Activated CD4-positive, CD25-positive, alpha-beta regulatory T cell (primary cell): ENCODE results near the gene NUDT17.
"Not testable (repeated sequence)": the region's sequence is repeated elsewhere in the genome, so short reads cannot be mapped to it uniquely, and the experiment has no call there.

Experiments used
- DNase-seq, 4 experiments: peaks; one replicate each; lab custom pipeline; 2025; lab: John Stamatoyannopoulos, UW

NUDT17 gene

GRCh38 chr1:145845514-145846161 lies at the start of gene NUDT17:
Gene NUDT17, plus strand, starts transcription at chr1:145845630. Its CDS starts 11 bp downstream, at chr1:145845641.
- peak; percentile 51 to 67 (median 59) for DNase-seq

DNA sequence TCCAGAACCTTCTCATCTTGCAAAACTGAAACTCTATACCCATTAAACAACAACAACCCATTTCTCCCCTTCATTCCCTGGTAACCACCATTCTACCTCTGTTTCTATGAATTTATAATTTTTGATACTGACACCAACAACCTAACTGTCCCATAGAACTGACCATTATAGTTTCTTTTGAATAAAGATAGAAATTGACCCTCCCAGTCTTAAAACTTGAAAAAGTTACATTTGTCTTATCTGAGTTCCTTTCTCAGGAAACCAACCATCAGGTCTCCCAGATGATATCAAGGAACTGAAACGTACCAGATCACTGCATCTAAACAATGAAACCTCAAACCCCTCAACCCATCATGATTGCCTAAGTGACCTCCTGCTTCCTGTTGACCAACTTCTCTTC lies 48.7 kb upstream of the NUDT17 start:
- no peak for DNase-seq

DNA sequence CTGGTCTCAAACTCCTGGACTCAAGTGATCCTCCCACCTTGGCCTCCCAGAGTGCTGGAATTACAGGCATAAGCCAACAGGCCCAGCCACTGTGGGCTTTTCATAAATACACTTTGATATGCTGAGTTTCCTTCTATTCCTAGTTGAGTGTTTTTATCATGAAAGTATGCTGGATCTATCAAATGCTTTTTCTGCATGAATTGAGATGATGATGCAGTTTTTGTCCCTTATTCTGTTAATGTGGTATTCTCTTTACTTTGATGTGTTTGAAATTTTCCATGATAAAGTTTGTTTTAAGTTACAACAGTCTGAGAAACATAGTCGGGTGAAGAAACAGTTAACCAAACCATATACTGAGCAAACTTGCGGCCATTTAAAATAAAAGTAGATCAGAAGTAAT lies 45.6 kb upstream of the NUDT17 start:
- DNase-seq: no peak

DNA sequence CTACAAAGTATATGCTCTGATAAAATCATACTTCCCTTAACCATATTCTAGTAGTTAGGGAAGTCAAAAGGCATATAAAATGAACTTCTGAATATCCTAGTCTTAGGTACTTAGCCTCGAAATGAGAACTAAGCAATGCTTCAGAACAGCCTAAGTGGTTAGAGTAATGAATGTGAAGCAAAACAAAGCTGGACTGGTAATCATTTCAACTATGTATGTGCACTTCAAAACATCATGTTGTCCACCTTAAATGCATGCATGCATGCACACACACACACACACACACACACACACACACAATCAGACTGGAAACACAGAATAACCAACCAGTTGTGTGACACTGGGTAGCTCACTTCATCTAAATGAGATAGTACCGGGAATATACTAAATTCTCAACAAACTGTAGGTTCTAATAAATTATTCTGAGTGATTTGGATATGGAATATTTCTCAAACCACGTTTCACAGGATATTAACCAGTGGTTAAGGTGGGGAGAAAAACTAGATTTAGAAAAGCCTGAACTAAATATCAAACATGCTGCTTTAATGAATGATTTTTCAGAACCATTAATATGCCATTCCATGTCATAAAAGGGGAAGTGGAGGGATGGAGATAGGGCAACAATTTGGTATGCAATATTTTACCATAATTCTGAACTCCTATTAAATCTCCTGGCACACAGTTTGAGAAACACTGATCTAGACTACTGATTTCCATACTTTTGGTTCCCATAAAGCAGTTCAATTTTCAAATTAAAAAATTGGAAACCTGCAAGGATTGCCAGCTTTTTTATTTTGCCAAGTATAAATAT lies 41.0 kb upstream of the NUDT17 start:
- no peak for DNase-seq

DNA sequence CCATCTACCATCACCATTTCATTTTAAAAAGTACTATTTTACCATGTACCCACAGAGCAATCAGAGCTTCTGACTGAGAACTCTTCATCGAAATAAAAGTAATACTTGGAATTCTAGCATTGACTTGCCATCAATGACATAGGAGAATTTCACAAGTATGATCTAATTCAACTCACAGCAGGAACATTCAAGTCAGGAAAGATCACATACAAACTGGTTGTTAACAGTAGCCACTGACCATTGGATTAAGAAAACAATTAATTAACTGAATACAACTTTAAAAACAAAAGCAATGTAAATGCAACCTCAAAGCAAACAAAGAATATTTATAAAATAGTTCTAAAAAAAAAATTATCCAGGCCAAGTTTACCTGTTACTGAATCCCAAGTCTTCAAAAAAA lies 40.4 kb upstream of the NUDT17 start:
- DNase-seq: no peak

DNA sequence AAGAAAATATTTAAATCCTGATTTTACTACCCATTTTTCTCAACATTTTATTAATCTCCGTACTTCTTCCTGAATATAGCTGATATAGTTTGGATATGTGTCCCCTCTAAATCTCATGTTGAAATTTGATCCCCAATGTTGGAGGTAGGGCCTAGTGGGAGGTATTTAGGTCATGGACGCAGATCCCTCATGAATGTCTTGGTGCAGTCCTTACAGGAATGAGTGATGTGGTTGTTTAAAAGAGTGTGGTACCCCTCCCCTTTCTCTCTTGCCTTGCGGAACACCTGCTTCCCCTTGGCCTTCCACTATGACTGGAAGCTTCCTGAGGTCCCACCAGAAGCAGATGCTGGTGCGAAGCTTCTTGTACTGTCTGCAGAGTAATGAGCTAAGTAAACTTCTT lies 39.0 kb upstream of the NUDT17 start:
- DNase-seq: no peak

DNA sequence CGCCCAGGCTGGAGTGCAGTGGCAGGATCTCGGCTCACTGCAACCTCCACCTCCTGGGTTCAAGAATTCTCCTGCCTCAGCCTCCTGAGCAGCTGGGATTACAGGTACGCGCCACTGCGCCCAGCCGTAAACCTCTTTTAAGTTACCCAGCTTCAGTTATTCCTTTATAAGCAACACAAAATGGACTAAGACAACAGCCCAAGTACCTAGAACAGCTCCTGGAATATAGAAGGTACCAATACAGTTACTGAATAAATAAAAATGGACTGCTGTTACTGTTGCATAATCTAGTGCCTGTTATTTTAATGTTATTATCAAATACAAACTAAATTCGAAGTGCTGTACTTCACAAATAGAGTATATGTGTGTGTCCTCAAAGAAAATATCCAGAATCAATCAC lies 38.6 kb upstream of the NUDT17 start:
- DNase-seq: no peak

DNA sequence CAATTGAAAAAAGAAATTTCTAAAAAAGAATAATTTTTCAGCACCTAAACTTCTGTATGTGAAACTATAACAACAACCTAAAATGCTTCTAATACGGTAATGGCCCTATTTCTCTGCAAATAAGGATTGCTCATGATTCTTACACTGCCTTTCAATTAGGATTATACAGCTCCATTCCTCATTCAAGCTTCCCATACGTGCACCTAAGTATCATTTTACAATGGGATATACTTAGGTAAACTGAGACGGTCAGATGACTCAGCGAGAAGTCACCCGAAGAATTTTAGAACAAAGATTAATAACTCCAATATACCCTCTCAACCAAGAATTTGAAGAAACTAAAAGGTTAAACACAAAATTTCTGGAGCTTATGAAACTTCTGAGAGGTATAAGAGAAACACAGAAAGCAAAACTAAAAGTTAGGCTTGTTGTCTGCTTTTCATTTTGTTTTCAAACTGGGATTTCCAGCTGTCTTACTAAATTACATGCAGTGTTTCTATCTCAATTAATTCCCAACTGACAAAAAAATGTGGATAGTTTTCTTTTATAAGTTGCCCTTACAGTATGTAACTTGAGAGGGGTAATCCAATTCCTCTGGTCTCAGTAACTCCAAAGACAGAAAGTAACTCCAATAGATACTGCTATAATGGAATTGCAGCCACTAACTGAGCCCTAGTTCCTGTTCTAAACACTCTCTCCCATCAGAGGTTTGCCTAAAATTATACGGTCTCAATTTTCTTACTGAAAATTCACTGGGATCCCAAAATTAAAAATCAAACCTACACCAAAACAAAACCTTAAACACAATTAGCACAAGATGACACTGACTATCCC lies 32.2 kb upstream of the NUDT17 start:
- DNase-seq: not testable (repeated sequence)

- not testable (repeated sequence) for DNase-seq
Observed at GRCh38 chr1:145818095-145818494, 27.3 kb upstream of the NUDT17 start.

- DNase-seq: not testable (repeated sequence)
Observed at GRCh38 chr1:145822779-145823331, 22.6 kb upstream of the NUDT17 start.

- peak; percentile 53 to 79 (median 69) for DNase-seq
Observed at GRCh38 chr1:145823565-145824498, 21.6 kb upstream of the NUDT17 start, which contains the start of the genes POLR3C and RNF115. Gene POLR3C, plus strand, starts transcription at chr1:145824200. Its CDS starts 1,577 bp downstream, at chr1:145825777. Gene RNF115, minus strand, starts transcription at chr1:145824095. Its CDS starts 222 bp downstream, at chr1:145823873.

DNA sequence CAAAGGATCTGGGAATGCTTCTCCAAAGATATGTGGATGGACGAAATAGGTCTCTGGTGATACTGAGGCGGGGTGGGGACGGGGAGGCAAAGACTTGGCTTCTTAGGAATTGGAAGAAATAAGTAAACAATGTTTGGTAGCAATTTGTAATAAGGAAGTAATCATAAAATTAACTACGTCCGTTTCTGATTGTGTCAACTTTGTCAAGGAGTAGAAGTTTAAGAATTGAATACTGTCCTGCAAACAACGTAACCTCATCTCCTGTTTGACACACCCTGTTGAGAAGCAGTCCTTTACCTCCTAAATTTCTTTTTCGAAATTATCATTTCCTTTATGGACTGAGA lies 21.0 kb upstream of the NUDT17 start:
- no peak for DNase-seq

DNA sequence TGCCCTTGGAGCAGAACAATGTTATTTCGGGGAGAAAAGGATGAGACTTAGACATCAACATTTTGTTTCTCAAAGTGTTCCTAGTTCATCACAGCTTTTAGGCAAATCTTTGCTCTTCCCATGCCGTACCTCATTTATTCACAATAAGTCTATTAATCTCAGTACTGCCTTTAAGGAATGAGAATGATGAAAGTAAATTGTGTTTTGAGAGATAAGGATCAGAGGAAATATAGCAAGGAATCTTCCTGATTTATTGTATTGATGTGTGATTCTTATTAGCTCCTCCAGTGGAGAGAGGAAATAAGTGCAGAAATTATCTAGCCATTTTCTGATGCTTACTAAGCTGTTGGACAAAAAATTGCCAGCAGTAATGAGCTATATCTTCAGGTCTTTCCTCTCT lies 19.4 kb upstream of the NUDT17 start:
- DNase-seq: no peak

DNA sequence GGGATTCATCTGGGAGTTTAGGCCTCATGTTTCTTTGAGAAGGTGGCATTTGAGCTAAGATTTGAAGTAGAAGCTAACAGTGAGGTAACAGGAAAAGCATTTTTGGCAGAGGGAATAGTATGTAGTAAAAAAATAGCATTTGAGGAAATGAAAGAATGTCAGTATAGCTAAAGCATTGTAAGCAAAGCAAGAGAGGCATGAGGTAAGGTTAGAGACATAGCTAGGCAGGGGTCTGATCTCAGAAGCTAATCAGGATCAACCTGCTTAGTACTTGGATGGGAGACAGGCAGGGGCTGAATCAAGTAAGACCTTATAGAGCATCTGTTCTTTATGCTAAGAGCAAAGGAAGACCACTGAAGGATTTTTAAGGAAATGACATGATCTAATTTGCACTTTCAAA lies 17.5 kb upstream of the NUDT17 start:
- DNase-seq: no peak

DNA sequence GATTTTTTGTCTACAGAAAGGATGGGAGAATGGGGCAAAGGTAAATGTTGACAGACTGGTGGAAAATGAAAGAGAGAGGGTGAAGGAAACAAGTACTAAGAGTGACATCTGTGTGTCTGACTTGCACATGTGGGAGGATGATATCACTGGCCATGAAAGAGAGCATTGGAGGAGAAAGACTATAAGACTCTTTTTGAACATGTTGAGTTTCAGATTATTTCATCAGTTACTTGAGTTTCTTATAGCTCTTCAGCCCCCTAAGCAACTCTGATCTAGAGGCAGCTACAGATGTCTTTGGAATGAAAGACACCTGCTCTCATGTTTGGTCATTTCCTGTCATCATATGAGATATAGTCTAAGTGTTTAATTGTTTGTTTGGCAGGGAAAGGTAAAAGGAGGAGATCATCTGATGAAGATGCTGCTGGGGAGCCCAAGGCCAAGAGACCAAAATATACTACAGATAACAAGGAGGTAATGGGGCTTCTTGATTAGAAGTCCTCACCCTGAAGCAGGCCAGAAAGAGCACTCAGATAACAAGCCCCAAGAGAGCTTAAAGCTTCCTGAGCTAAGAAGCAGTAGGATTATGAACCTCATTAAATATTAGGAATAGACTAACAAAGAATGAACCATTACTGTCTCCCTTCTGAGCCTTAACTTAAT lies 16.9 kb upstream of the NUDT17 start:
- no peak for DNase-seq

- not testable (repeated sequence) for DNase-seq
Observed at GRCh38 chr1:145830810-145831209, 14.6 kb upstream of the NUDT17 start.

- no peak for DNase-seq
Observed at GRCh38 chr1:145837656-145838055, 7.8 kb upstream of the NUDT17 start.

DNA sequence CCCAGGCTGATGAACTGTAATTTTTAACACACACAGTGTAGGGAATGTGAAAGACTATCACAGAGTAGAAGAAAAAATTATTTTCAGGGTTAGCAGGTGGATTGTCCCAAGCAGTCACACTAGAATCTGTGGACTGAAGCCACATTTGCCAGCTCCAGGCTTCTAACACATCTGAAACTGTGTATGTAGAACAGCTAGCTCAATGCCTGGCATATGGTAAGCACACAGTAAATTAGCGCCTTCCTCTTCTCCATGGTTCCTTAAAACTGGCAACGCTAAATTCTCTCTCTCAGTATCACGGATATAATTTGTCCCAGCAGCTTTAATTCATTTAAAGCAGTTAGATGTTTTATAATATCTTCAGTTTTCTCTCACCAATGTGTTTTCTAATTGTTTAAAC lies 2.4 kb upstream of the NUDT17 start:
- DNase-seq: no peak

- no peak for DNase-seq
Observed at GRCh38 chr1:145845144-145845513, 301 bp upstream of the NUDT17 start.

- DNase-seq: peak in 1 of 4 experiments; percentile 10
Observed at GRCh38 chr1:145846201-145846612, 777 bp downstream of the NUDT17 start.

DNA sequence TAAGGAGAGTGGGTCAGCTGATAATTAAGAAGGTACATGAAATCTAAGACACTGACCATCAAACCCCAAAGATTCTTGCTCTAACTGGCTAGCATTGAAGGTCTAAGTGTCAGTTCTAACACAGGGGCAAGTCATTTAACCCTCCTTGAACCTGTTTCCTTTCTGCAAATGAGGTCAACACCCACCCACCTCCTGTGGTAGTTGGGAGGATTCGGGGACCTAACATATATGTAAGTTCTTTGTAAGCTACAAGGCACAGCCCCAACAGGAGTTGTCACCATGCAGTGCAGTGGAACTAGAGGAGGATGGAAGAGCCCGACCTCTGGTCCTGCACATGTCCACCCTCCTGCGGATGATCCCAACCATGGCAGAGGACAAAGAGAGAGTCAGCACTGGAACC lies 2.4 kb downstream of the NUDT17 start:
- DNase-seq: no peak
